Kasumi-1 (cell line): ENCODE data around the gene GNG7.
"Not testable (repeated sequence)": the region's sequence is repeated elsewhere in the genome, so short reads cannot be mapped to it uniquely, and the experiment has no call there.

Experiments
- DNase-seq, 2 experiments: peaks; one replicate each; lab custom pipeline; 2025; lab: John Stamatoyannopoulos, UW

The GNG7 gene

DNA sequence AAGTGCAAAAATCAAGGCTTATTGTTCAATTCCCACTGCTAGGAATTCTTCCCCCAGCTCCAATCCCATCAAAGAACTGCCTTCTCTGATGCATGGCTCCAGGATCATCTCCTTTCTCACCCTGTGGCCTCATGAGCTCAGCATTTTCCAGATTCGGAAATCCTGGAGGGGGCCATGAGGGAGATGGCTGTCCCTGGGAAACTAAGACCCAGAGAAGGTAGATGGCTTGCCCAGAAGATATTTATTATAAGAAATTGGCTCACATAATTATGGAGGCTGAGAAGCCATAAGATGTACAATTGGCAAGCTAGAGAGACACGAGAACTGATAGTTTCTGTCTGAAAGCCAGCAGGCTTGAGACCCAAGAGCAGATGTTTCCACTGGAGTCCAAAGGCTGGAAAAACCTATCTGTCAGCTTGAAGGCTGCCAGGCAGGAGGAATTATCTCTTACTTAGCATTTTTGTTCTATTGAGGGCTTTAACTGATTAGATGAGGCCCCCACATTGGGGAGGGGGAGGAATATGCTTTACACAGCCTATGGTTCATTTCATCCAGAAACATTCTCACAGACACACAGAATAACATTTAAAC is 168.0 kb downstream of the GNG7 start:
- no peak for DNase-seq

DNA sequence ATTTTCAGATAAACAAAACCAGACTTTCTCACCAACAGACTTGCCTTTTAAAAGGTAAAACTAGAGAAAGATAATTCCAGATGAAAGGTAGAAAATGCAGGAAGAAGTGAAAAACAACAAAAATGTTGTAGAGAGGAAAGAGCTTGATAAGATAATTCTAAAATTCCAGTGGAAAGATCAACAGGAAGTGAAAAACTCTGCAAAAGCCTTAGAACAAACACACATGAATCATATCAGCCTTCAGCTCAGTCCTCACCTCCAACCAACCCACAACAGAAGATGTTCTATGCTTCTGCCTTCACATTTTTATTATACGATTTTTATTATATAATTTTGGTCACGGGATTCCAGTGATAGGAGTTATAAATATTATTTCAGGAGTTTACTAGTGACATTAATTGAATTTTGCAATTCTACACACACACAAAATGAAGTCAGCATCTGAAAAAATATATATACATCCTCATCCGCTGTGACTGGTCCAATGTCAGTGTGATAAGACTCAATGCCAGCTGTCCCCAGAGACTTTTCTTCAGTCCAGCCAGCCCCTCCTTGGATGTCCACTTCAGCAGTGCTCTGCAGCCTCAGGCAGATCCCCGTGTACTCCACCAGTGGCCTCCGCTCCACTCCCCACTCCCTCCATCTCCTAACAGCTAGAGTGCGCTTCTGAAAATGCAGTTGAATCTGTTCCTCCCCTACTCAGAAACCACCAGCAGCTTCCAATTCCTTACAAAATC is 168.6 kb downstream of the GNG7 start:
- DNase-seq: no peak

DNA sequence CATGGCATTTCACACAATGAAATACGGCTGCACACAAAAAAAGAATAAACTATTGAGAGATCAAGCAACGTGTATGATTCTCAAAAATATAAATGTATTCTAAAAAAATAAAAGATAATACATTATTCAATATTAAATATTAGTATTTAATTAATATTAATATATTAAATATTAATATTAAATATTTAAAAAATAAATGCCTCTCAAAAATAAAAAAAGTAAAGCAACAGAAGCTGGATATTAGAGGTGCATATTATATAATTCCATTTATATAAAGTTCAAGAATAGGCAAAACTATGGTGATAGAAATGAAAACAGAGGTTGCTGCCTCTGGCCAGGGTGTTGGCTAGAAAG is 169.4 kb downstream of the GNG7 start:
- no peak for DNase-seq

DNA sequence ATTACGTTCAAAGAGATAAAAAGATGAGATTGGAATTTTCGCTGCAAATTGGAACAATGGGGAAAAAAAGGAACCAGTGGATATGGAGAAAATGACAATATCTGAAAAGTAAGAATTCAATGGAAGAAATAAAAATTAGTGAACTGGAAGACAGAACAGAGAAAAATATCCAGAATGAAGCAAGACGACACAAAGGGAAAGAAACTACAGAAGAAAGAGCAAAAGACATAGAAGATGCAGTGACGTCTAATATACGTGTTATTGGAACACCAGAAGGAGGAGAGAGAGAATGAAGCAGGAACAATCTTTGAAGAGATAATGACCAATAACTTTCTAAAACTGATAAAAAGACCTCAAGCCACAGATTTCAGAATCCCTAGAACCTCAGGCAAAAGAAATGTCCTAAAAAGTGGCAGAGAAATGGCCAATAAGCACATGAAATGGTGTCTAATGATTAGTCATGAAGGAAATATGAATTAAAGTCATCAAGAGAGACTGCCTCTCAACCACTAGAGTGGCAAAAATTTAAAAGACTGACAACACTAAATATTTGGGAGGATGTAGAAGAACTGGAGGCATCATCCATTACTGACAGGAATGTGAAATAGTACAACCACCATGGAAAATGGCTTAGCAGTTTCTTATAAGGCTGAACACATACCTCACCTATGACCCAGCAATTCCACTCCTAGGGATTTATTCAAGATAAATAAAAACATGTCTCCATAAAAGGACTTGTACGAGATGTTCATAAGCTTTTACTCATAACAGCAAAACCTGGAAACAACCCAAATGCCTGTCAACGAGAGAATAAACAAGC is 170.0 kb downstream of the GNG7 start:
- DNase-seq: no peak

DNA sequence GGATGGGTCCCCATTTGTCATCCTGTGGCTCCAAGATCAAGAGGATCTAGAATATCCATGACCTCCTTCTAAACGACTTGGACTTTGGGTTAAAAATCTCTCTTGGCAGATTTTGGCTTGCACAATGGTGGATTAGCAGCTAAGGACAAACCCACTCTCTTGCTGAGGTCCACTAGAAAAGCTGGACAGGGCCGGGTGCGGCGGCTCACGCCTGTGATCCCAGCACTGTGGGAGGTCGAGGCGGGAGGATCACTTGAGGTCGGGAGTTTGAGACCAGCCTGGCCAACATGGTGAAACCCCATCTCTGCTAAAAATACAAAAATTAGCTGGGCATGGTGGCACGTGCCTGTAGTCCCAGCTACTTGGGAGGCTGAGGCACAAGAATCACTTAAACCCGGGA is 172.6 kb downstream of the GNG7 start:
- not testable (repeated sequence) for DNase-seq

DNA sequence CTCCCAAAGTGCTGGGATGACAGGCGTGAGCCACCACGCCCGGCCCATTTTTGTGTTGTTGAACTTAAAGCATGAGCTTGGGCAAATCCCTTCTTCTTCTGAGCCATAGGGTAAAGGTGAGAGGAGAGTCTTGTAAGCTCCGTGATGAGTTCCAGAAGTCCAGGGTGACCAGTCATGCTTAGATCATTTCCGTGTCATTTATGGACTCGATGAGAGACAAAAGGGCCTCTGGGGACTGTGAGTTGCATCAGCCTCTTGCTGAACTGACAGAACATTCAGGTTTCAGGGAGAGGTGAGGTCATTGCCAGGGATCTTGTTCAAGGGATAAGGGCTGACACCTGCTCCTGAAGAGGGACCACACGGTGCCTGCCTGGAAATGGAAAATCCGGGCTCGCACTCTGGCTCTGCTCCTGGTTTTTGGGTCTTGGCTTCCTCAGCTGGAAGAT is 173.0 kb downstream of the GNG7 start:
- no peak for DNase-seq

DNA sequence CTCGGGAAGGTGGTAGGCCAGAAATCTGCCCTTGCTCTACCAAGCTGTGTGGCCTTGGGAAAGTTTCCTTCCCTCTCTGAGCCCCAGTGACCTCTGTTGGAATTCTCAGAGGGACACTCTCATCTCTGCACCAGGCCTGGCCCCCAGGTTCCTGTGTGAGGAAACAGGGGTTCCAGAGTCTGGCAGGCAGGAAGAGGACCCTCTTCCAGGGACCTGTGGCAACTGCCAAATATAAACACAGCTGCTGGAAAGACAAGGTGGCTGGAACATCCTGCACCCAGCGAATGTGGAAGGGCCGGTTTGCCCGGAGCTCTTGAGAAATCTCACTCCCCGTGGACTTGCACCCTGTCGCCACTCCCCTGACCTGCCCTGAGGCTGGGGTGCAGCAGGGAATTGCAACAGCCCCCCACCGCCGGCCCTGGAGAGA is 173.8 kb downstream of the GNG7 start:
- no peak for DNase-seq

DNA sequence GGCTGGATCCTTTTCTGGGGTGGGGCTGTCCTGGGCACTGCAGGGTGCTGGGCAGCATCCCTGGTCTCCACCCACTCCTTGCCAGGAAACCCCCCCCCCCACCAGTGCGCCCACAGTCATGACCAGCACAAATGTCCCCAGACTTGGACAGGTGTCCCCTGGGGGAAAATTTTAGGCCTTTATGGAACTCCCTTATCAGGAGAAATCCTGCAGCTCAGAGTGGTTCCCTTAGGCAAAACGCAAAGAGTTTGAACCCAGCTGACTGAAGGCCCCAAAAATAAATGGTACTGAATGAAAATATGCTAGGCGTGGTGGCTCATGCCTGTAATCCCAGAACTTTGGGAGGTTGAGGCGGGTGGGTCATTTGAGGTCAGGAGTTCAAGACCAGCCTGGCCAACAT is 174.8 kb downstream of the GNG7 start:
- DNase-seq: no peak

DNA sequence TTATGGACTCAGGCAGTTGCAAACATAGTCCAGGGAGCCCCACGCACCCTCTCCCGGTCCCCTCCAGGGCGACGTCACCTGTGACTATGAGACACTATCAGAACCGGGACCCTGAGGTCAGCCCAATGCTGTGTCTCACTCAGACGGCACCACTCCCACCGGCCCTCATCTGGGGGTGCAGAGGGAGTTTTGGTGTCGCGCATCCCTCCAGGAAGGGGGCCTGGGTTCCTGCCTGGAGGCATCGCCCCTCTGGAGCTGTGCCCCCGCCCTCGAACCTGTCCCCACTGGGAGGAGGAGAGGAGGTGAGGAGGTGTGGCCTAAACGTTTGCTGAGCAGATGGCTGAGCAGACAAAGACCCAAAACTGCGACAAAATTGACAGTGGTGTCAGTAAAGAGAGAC is 175.3 kb downstream of the GNG7 start:
- DNase-seq: no peak

DNA sequence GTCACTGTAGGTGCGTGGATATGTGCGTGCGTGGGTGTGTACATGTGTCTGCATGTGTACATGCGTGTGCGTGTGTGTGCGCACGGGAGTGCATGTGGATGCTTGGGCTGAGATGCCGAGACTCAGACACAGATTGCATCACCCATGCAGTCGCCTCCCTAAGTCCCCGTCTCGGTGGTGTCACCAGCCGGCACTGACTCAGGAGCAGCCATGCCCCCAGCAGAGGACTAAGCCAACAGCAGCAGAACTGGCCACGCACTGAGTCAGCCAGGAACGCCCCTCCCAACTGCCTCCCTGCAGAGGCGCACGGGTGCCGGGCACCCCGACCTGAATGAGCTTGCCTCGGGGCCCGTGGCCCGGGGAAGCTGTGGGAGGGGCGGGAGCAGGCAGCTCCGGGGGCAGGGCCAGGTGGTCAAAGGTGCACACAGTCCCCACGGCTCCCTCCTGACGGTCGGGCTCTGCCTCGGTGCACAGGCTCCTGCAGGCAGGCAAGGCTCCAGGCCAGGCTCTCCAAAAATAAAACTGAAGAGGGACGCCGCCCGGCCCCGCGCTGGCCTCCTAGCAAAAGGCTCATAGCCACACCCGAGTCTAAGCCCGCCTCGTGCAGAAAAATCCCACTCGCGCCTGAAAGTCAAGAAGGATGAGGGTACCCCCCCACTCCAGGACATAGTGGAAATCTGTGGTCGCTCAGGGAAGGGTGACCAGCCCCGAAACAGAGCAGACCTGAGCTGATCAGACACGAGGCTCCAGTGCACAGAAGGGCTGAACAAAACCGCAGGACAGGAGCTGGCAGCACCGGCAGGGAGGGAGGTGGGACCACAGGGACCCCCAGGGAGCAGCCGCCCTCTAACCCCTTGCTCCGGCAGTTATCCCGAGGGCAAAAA is 177.4 kb downstream of the GNG7 start:
- no peak for DNase-seq

DNA sequence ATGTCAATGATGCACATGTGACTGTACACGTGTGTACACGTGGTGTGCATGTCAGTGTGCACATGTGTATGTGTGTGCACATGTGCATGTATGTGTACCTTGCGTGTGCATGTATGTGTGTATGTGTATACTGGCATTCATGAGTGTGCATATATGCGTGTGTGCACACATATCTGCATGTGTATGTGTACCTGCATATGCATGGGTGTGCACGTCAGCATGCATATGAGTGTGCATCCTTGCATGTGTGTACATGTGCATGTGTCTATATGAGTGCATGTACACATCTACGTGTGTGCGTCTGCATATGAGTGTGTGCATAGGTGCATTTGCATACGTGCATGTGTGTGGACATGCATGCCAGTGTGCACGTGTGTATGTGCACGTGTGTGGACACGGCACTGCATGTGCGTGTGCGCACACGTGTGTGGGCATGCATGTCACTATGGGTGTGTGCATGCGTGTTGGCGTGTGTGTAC is 178.1 kb downstream of the GNG7 start:
- DNase-seq: no peak

DNA sequence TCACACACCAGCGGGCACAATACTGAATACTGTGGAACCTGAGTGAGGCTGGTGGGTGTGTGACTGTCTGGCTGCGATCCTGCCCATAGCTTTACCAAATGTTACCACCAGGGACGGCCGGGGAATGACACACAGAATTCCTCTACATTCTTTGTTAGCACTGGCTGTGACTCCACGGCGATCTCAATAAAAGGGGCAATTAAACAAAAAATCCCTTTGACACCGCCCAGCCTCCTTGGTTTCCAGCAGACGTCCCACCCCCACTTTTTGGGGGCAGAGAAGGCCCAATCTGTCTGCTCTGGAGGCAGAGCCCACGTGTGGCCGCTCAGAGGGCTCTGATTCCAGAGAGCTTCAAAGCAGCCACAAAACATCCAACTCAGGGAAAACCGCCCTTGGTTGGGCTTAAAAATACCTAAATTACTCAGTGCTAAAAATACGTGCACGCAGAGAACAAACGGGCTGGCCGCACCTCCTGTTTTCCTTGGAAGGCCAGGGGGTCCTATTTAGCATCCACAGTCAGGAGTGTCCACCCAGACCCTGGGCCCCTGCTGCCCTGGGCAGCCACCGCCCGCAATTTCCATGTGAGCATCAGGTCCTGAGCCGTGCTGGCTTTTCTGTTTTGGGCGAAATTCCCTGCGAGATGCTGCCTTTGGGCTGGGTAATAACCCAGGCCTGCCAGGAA is 178.7 kb downstream of the GNG7 start:
- no peak for DNase-seq

DNA sequence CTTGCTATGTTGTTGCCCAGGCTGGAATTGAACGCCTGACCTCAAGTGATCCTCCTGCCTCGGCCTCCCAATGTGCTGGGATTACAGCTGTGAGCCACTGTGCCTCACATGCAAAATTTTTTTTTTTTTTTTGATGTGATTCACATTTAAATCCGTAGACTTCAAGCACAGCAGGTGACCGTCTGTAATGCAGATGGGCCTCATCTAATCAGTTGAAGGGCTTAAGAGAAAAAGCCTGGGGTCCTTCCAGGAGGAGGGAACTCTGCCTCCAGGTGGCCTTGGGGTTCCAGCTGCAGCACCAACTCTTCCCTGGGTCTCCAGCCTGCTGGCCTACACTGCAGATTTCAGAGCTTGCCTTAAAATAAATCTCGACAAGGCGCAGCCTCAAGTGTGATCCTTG is 183.0 kb downstream of the GNG7 start:
- no peak for DNase-seq

DNA sequence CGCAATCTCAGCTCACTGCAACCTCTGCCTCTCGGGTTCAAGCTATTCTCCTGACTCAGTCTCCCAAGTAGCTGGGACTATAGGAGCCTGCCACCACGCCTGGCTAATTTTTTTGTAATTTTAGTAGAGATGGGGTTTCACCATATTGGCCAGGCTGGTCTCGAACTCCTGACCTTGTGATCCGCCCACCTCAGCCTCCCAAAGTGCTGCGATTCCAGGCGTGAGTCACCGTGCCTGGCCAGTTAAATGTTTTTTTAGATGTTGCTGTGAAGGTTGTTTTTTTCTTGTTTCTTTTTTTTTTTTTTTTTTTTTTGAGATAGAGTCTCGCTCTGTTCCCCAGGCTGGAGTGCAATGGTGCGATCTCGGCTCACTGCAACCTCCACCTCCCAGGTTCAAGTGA is 183.6 kb downstream of the GNG7 start:
- not testable (repeated sequence) for DNase-seq

DNA sequence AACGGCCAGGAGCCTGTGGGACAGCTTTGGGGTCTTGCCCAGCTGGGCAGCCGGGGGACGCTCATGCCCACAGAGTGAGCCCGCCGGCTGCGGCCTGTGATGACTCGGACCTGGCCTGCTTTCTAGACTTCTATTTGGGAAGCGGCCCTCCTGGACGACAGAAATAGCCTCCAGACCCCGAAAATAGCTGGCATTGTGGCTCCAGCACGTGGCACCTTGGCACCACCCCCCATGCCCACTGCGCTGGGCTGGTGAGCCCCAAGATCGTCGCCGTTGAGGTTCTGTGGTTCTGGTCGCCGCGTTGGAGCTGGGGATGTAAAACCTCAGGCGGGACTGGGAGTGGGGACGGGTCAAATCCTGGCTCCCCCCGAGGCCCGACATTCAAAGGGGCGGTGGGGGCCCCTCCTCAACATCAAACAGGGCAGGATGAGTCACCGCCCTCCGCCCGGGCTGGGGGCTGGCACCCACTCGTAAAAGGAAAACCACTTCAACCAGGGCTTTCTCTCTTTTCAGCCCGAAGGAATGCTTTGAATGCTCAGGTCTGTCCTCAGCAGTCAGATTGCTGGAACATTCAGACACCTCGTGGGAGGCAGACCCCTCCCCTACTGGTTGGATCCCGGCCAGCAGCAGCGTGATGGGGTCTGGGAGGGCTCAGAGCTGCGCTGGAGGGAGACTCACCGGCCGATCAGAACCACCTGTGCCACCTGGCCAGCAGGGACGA is 184.5 kb downstream of the GNG7 start:
- DNase-seq: no peak

DNA sequence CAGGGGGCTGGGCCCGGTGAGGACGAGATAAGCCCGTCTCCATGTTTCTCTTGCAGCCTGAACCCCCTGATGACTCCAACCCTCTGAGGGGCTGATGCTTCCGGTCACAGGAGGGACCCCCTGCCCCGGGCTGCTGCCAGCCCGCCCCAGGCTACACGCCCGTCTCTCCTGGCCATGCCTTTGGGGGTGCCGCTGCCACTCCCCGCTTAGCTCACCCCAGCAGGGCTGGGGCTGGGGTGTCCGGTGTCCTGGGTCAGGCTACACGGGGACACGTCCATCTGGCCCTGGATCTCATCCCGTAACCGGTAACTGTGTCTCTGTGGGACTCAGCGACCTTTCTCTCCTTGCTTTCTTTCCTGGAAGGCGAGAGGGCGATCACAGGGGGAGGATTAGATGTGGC is 185.8 kb downstream of the GNG7 start:
- no peak for DNase-seq

DNA sequence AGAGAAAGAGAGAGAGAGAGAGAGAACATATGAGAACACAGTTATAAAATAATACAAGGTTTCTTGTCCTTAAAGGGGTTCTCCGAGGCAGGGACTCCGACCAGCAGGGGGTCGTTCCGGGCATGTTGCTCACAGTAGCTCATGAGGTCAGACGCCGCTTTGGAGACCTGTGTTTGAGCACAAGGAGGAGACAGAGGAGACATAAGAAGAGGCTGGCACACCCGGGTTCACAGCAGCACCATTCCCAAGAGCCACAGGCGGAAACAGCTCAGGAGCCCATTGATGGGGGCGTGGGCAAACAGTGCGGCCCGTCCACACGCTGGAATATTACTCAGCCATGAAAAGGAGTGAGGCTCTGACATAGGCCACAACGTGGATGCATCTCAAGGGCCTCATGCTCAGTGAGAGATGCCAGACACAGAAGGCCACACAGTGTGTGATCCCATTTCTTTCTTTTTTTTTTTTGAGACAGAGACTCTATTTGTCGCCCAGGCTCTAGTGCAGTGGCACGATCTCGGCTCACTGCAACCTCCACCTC is 187.4 kb downstream of the GNG7 start:
- no peak for DNase-seq

DNA sequence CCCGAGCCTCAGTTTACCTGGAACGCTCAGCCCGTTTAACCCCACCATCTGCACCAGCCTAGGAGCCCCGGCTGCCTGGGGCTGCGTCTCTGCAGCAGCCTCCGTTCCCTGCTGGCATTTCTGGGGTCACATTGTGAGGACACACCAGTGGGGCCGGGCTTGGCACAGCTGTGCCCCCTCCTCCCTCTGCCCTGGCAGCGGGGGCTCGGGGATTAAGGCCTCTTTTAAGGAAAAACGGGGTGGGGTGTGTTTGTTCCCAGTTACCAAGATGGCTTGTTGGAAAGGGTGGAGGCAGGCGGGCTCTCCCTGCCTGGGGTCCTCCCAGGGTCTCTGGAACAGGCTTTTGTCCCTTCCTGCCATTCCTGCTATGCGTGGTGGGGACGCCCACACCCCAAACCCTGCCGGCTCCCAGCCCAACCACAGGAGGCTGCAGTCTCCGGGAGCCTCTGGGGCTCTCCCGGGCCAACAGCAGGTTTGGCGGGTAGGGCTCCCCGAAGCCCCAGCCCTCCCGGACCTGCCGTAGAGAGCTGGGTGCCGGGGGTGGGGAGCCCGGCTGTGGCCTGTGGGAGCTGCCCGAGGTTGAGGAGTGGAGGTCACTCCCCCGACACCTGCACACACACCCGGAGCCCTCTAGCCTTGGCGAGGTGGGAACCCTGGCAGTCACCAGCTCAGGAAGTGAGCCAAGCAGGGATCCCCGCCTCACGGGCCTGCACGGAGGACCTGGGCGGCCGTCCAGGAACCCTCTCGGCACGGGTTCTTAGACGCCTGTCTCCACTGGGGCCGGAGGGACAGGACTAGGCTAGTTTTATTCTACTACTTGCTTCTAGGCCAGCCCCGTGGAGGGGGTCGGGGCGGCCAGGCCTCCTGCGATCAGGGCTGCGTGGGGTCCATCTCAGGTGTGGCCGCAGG is 189.7 kb downstream of the GNG7 start:
- no peak for DNase-seq

DNA sequence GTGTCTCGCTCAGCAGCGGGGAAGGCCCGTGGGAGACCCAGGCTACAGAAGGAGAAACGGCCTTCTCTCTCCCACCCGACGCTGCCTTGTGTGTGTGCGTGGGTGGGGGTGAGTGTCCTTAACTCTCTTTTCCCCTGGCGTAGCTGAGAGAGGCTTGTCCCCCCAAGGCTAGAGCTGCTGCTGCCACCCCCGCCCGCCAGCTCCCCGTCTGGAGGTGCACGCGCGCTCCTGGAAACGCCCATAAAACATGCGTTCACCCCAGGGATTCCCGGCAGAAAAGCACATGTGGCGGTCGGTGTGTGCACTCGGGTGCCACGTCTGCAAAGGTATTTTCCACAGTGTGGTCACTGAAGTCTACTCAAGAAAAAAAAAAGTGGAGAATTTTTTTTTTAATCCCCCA is 190.5 kb downstream of the GNG7 start:
- DNase-seq: no peak
